ENCODE measurements around the gene RPL37.
"Not testable (repeated sequence)": the region's sequence is repeated elsewhere in the genome, so short reads cannot be mapped to it uniquely, and the experiment has no call there.

RPL37 gene

DNA sequence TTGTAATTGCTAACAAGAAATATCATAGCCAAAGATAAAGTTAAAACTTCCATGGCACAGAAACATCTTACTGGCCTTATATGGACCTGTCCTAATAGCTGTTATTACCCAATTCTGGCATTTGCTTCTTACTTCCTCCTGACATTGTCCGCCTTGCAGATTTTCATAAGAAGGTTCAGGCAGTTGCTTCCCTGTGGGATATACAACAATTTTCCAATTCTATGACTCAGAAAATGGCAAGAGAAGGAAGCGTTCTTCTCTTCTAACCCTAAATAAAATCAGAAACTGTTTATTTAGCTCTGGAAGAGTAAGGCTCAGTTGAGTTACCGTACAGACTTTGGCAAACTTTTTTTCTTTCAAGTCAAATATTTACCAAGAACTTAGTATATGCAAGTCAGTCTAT is 38.5 kb downstream of the RPL37 start:
- H3K27ac ChIP-seq, result peak overlapping the region in 9 of 11 experiments; percentile 86 to 95 (median 92); a peak in 16 of 22 replicates
- H3K9me3 ChIP-seq (replicated peaks in 1 of 11), result peaks cover 0 to 8% (median 0%) of the 10 kb centered on the region in 11 experiments; a peak in 2 of 22 replicates
- H3K4me2 ChIP-seq, result peak overlapping the region; percentile 75 to 95 (median 87)
- H3K4me1 ChIP-seq, result peaks cover 19 to 32% (median 30%) of the 10 kb centered on the region in 10 experiments
- H3K36me3 ChIP-seq, result peaks cover 0 to 34% (median 25%) of the 10 kb centered on the region in 11 experiments; a peak in 13 of 22 replicates
- peak overlapping the region; percentile 86 to 95 (median 89); a peak in 20 of 22 replicates for H3K9ac ChIP-seq
- H3K4me3 ChIP-seq, result peak overlapping the region; percentile 69 to 88 (median 80)
- 0 out of 22 replicates have a peak, but pooled peaks of 1 of the 11 experiments have one; percentile 10 for TF ChIP-seq Cebpa-rat (IDR thresholded peaks at IDR 0.05)
- H4K20me1 ChIP-seq, result peaks cover 20 to 54% (median 51%) of the 10 kb centered on the region in 11 experiments; a peak in 21 of 22 replicates
- H3K27me3 ChIP-seq, result no peaks in the 10 kb centered on the region

DNA sequence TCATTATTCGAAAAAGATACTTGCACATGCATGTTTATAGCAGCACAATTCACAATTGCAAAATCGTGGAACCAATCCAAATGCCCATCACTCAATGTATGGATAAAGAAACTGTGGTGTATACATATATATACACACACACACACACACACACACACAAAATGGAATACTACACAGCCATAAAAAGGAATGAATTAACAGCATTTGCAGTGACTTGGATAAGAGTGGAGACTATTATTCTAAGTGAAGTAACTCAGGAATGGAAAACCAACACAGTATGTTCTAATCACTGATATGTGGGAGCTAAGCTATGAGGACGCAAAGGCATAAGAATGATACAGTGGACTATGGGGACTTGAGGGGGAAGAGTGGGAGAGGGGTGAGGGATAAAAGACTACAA is 40.1 kb downstream of the RPL37 start:
- Histone ChIP-seq H3K4me1 (peaks cover 20 to 38% (median 28%) of the 10 kb centered on the region in 10 experiments), H4K20me1 (peaks cover 30 to 70% (median 67%) of the 10 kb centered on the region in 11 experiments; a peak in 21 of 22 replicates), H3K36me3 (peaks cover 0 to 42% (median 27%) of the 10 kb centered on the region in 11 experiments; a peak in 16 of 22 replicates), H3K4me2 (0 out of 22 replicates have a peak overlapping the region, but pooled peaks of 1 of the 11 experiments have one; percentile 88)
- not testable (repeated sequence) for H3K9me3 ChIP-seq (replicated peaks in 1 of 11); H3K27ac ChIP-seq; H3K27me3 ChIP-seq; H3K4me3 ChIP-seq; H3K9ac ChIP-seq

GRCh38 chr5:40794340-40794739 is 40.7 kb downstream of the RPL37 start:
- H3K9ac ChIP-seq, H3K27me3 ChIP-seq, H3K4me2 ChIP-seq, H3K4me3 ChIP-seq, H3K27ac ChIP-seq: not testable (repeated sequence)
- H4K20me1 ChIP-seq, result peaks cover 30 to 75% (median 72%) of the 10 kb centered on the region in 11 experiments; a peak in 21 of 22 replicates
- peaks cover 0 to 47% (median 31%) of the 10 kb centered on the region in 11 experiments; a peak in 17 of 22 replicates for H3K36me3 ChIP-seq
- H3K9me3 ChIP-seq (replicated peaks in 1 of 11), result peaks cover 0 to 10% (median 0%) of the 10 kb centered on the region in 11 experiments; a peak in 4 of 22 replicates
- peaks cover 19 to 38% (median 24%) of the 10 kb centered on the region in 10 experiments for H3K4me1 ChIP-seq

DNA sequence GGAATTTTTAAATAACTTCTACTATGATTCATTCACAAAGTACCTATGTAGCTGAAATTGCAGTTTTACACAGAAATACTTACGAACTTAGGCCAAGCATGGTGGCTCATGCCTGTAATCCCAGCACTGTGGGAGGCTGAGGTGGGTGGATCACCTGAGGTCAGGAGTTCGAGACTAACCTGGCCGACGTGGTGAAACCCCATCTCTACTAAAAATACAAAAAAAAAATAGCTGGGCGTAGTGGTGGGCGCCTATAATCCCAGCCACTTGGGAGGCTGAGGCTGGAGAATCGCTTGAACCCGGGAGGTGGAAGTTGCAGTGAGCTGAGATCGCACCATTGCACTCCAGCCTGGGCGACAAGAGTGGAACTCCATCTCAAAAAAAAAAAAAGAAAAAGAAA is 42.3 kb downstream of the RPL37 start:
- H4K20me1 ChIP-seq, result peaks cover 30 to 92% (median 85%) of the 10 kb centered on the region in 11 experiments; a peak in 21 of 22 replicates
- not testable (repeated sequence) for H3K27me3 ChIP-seq, H3K9ac ChIP-seq, H3K4me2 ChIP-seq, H3K27ac ChIP-seq, H3K4me3 ChIP-seq
- peaks cover 13 to 27% (median 16%) of the 10 kb centered on the region in 11 experiments for H3K9me3 ChIP-seq (replicated peaks in 1 of 11)
- H3K4me1 ChIP-seq, result peaks cover 12 to 33% (median 18%) of the 10 kb centered on the region in 10 experiments
- peaks cover 13 to 63% (median 45%) of the 10 kb centered on the region in 11 experiments for H3K36me3 ChIP-seq

DNA sequence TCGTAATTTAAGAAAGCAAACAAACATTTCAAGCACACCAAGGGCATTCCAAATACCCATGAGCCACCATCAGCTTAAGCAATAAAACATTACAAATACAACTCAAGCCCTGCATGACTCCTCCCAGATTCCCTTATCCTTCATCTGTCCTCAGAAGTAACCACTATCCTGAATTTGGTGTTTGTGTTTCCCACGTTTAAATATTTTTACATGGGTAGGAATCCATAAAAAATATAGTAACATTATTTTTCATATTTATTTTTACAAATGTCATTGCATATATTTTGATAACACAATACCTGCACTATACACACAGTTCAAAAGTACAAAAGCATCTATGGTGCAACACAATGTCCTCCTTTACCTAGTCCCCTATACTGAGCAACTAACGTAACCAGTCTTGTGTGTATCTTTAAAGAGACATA is 43.3 kb downstream of the RPL37 start:
- TF ChIP-seq Cebpa-rat (IDR thresholded peaks at IDR 0.05), result no peak
- H3K27me3 ChIP-seq, result no peaks in the 10 kb centered on the region
- no peak overlapping the region for H3K27ac ChIP-seq
- no peak overlapping the region for H3K4me3 ChIP-seq
- no peak overlapping the region for H3K9ac ChIP-seq
- H3K4me1 ChIP-seq, result peaks cover 9 to 30% (median 15%) of the 10 kb centered on the region in 10 experiments
- peaks cover 15 to 36% (median 24%) of the 10 kb centered on the region in 11 experiments for H3K9me3 ChIP-seq (replicated peaks in 1 of 11)
- peaks cover 30 to 96% (median 81%) of the 10 kb centered on the region in 11 experiments; a peak in 21 of 22 replicates for H4K20me1 ChIP-seq
- H3K4me2 ChIP-seq, result no peak overlapping the region
- peaks cover 15 to 72% (median 52%) of the 10 kb centered on the region in 11 experiments for H3K36me3 ChIP-seq

- H3K36me3 ChIP-seq, result peaks cover 15 to 78% (median 57%) of the 10 kb centered on the region in 11 experiments
- H3K4me2 ChIP-seq, result no peak overlapping the region
- H3K4me1 ChIP-seq, result peaks cover 3 to 24% (median 8%) of the 10 kb centered on the region in 10 experiments
- peaks cover 15 to 39% (median 26%) of the 10 kb centered on the region in 11 experiments for H3K9me3 ChIP-seq (replicated peaks in 1 of 11)
- peaks cover 23 to 96% (median 81%) of the 10 kb centered on the region in 11 experiments; a peak in 20 of 22 replicates for H4K20me1 ChIP-seq
- no peaks in the 10 kb centered on the region for H3K27me3 ChIP-seq
- no peak overlapping the region for H3K27ac ChIP-seq
- no peak overlapping the region for H3K4me3 ChIP-seq
- TF ChIP-seq Cebpa-rat (IDR thresholded peaks at IDR 0.05), result no peak
- H3K9ac ChIP-seq, result no peak overlapping the region
These were observed 44.0 kb downstream of the RPL37 start for GRCh38 chr5:40790947-40791593.

- Histone ChIP-seq H4K20me1 (peaks cover 29 to 100% (median 86%) of the 10 kb centered on the region in 11 experiments; a peak in 21 of 22 replicates), H3K36me3 (peaks cover 15 to 68% (median 49%) of the 10 kb centered on the region in 11 experiments), H3K4me1 (peaks cover 0 to 15% (median 0%) of the 10 kb centered on the region in 10 experiments; a peak in 3 of 20 replicates), H3K9me3 (replicated peaks in 1 of 11) (peaks cover 15 to 37% (median 26%) of the 10 kb centered on the region in 11 experiments)
- not testable (repeated sequence) for H3K27ac ChIP-seq, H3K4me3 ChIP-seq, H3K27me3 ChIP-seq, H3K4me2 ChIP-seq, H3K9ac ChIP-seq
These were observed 46.1 kb downstream of the RPL37 start for GRCh38 chr5:40788941-40789340.

GRCh38 chr5:40787986-40788385 is 47.0 kb downstream of the RPL37 start:
- no peak overlapping the region for H3K27ac ChIP-seq
- no peak overlapping the region for H3K4me3 ChIP-seq
- no peak overlapping the region for H3K9ac ChIP-seq
- peaks cover 15 to 63% (median 48%) of the 10 kb centered on the region in 11 experiments for H3K36me3 ChIP-seq
- no peaks in the 10 kb centered on the region for H3K27me3 ChIP-seq
- peaks cover 0 to 15% (median 0%) of the 10 kb centered on the region in 10 experiments; a peak in 3 of 20 replicates for H3K4me1 ChIP-seq
- no peak overlapping the region for H3K4me2 ChIP-seq
- TF ChIP-seq Cebpa-rat (IDR thresholded peaks at IDR 0.05), result no peak
- peaks cover 15 to 35% (median 26%) of the 10 kb centered on the region in 11 experiments for H3K9me3 ChIP-seq (replicated peaks in 1 of 11)
- H4K20me1 ChIP-seq, result peaks cover 35 to 100% (median 87%) of the 10 kb centered on the region in 11 experiments; a peak in 21 of 22 replicates

DNA sequence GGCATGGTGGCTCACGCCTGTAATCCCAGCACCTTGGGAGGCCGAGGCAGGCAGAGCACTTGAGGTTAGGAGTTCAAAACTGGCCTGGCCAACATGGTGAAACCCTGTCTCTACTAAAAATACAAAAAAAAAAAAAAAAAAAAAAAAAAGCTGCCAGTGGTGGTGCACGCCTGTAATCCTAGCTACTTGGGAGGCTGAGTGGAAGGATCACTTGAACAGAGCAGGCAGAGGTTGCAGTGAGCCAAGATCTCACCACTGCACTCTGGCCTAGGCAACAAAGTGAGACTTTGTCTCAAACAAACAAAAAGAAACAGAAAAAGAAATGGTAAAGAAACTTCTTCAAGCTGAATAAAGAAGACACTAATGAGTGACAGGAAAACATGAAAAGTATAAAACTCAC is 48.4 kb downstream of the RPL37 start:
- H3K4me3 ChIP-seq, H3K27me3 ChIP-seq, H3K27ac ChIP-seq, H3K4me2 ChIP-seq, H3K9ac ChIP-seq: not testable (repeated sequence)
- Histone ChIP-seq H3K36me3 (peaks cover 15 to 58% (median 44%) of the 10 kb centered on the region in 11 experiments), H3K9me3 (replicated peaks in 1 of 11) (peaks cover 15 to 35% (median 26%) of the 10 kb centered on the region in 11 experiments), H4K20me1 (peaks cover 39 to 100% (median 87%) of the 10 kb centered on the region in 11 experiments; a peak in 21 of 22 replicates), H3K4me1 (peaks cover 0 to 20% (median 0%) of the 10 kb centered on the region in 10 experiments; a peak in 3 of 20 replicates)
